Measurements from ENCODE around the gene LZTFL1. TPM values are rescaled to one million over a fixed set of nuclear protein-coding genes. Genes with fewer than 3 reads are reported as not detected.
A peak's percentile ranks its signal among the peaks of the same experiment; 100 is the strongest.

Gene LZTFL1, protein sequence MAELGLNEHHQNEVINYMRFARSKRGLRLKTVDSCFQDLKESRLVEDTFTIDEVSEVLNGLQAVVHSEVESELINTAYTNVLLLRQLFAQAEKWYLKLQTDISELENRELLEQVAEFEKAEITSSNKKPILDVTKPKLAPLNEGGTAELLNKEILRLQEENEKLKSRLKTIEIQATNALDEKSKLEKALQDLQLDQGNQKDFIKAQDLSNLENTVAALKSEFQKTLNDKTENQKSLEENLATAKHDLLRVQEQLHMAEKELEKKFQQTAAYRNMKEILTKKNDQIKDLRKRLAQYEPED
- total RNA-seq = 10.2 TPM
- long read RNA-seq, full-length matches to known transcripts = 3 of 3 reads
- long read RNA-seq, partial matches to known transcripts = 0 of 3 reads
- long read RNA-seq, other reads (novel, unspliced or antisense) = 0 of 3 reads

DNA sequence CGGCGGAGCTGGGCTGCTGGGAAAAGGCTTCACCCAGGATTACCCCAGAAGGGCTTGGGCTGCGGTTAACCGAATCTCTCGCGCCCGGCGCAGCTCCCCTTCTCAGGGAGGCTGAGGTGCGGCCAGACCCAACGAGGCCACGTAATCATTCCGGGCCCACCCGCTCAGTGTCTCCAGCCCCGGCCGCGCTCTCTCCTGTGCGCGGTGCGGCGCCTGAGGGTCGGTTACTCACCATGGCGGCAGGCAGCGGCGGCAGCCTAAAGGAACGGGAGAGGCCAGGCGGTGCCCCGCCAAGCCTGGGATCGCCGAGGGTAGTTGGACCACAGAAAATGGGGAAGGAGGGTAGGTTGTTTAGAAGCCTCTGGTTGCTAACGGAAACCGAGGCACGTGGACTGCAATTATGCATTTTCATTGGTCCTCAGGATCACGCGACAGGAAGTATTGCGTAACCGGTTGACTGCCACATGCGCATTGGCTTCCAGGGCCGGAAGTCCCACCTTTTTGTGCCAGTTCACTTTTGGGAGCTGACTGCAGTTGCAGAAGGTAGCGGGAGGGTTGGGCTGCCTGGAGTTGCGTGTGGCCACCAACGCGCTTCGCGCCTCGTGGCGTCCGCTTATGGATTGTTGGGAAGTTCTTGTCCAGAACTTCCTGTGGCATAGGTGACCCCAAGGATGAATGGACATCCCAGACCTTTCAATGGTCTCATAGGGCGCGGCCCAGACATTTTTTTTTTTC lies at the start of gene LZTFL1:
Gene LZTFL1 (minus strand): TSS at position 363 of the 735 bp plus-strand sequence. CDS start 128 bp downstream, at position 235.
- DNase-seq (ENCODE audit: low spot score) = peak; percentile 92

DNA sequence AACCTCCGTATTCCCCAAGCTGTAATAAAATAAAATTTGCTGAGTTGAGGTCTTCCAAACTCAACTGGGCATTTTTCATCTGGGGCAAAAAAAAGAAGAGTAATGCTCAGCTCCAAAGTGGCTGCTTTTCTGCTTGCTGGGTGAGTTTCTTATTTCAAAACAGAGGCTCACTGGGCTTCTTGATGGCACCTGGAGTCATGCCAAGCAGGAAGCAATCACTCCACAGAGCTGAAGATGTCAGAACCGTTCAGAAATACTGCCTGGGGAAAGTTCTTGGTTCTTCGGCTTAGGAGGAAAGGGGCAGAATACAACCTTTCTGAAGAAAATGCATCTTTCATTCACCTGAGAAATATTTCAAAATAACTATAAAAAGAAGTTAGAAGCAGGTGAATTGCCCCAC lies 48.5 kb upstream of the LZTFL1 start:
- no peak for DNase-seq (ENCODE audit: low spot score)

DNA sequence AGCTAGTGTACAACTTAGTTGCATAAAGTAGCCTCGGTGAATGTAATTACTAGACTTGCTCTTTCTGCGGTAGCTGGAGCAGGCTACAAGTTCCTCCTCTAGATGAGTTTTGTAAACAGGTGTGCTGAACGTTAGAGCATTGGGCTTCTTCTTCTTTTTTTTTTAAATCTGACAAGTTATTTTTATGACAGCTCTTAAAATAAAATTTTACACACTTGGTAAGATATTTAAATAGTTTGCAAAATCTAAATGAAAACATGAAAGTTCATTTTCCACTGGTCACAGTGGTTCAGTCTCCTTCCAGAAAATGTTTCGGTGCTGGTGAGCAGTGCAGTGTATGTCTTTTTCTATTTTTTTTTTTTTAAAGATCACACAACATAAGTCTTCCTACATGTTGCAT lies 47.4 kb upstream of the LZTFL1 start:
- no peak for DNase-seq (ENCODE audit: low spot score)

DNA sequence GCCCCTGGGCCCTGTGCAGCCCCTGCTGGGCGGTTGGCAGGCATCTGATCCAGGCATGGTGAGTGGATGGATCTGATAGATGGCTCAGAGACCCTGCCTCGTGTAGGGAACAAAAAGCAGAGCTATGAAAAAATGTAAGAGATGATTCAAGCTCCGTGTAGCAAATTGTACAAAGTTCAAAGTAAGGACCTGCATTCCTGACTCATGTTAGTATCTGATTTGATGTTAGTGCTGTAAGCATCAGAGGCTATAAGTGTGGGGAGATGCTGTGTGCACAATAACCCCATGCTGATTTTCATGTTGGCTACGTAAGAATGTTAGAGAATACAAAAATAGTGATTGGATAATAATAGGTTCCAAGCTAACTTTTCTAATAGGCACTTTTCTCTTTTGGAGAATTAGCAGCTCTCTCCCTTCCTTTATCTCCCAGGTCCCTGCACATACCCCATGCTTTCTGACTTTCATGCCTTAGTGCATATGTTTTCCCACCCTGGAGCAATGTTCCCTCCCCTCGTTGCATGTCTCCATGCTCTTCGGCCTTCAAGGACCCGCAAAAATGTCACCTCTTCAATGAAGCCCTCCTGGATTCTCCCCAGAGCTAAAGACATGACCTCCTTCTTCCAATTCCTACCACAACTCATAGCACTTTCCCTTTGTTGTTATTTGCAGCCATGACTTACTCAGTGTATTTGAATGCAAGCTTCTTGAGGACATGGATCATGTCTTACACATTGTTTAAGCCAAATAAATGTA lies 46.0 kb upstream of the LZTFL1 start:
- no peak for DNase-seq (ENCODE audit: low spot score)

DNA sequence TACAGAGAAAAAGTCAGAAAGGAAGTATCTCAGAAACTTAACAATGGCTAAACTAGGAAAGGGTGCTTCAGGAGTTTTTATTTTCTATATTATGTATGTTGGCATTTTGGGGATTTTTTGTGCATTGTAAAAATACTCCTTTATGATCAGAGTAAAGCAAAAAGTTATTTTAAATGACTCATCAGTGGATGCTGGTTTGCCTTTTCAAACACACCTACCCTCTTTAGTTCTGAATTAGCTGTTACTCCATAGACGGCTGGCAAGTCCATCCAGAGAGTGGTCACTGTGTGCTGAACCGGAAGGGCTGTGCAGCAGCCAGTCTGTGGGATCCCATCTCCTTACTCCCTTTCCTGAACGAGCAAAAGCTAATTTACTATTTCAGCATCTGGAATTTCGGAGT lies 45.4 kb upstream of the LZTFL1 start:
- no peak for DNase-seq (ENCODE audit: low spot score)

DNA sequence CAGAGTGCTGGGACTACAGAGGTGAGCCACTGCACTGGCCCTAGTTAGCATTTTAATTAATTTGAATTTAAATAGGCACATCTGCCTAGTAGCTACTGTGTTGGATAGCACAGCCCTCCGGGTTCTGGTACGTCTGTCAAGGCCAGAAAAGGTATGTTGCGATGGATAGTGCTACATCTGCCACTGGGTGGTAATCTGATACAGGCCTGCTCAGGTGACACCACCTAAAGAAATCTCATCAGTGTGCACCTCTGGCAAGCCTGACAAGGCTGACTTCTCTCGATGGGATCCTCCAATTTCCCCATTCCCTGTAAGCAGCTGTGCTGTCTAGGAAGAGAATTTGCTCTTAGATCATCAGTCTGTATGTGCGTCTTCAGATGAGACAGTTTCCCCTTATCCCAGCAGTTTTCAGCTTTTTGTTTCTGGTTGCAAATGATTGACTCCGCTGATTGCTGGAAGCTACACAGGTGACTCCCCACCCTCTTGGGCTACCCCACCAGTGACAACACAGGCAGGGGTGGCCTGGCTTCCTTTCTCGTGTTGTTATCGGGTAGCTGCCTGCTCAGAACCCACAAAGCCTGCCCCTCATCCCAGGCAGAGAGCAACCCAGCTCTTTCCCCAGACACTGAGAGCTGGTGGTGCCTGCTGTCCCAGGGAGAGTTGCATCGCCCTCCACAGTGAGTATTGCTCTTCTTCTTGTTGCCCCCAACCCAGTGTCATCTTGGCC lies 44.2 kb upstream of the LZTFL1 start, which contains the start of gene CCR9:
Gene CCR9 (plus strand): TSS at position 565 of the 727 bp plus-strand sequence. CDS start 8,391 bp downstream, outside the sequence.
- DNase-seq (ENCODE audit: low spot score) = no peak

DNA sequence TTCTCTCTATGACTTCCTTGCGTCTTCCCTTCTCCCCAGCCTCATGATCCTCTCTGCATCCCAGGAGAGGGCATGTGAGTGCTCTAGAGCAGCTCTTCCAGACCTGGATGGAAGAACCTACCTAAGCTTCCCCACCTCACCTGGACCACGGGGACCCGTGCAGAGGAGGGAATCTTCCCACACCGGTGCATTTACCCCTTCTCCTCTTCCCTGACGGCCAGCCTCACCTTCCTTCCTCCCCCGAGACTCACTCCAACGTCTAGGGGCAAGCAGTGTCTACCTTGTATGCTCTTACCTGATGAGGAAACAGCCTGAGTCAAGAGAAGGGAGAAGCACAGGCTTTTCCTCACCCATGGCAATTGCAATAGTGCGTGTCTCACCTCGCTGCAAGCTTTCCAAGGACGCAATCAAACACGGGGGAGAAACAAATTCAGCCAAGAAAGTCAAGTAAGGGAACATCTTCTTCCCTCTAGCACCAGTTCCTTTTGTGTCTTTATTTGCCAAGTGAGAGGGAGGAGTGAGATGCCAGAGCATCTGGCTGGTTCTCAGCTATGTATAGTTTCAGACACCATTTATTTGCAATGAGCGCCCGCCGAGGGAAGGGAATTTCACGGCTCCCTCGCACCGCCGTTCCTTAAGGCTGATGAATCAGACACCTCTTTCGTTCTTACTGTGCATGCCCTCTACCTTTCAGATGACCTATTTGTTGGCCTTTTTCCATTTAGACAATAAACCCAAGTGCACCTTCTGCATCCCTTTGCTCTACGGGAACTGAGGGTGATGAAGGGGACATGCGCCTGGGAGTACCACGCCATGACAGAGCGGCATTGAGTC lies 42.7 kb upstream of the LZTFL1 start:
- no peak for DNase-seq (ENCODE audit: low spot score)

DNA sequence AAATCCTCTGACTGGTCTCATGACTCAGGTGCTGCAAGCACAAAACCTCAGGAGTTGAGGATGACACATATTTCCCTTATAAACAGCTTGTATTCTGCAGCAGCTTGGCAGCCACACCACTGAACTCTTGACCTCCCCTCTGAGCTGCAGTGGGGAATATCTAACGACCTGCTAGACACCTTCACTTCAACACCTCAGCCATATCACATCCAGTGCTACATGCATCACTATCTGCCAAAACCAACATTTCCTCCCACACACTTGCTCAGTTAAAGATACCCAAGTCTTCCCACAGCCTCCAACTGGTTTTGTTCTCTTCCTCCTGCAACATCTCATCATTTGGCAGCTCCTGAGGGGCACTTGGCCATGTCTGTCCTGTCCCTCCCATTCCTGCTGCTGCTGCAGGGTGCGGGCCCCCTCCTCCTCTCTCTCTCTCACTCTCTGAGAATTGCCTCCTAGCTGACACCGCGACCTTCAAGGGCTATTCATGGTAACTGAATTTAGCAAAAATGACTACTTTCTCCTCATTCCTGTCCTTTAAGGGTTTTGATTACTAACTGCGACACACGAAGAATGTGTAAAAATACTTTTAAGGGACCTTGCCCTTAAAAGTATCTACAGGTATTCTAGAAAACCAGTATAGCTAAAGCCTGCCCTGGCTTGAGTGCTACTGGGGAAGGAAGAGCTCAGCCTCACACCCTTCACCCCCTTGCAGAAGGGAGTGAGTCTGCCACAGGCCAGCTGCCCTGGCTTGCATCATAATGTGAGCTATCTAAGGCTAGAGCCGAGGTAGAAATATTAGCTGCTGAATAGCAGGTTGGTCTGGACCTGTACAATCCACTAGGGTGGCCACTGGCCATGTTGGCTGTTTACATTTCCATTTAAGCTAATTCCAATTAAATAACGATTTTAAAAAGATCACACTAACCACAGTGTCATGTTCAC lies 39.4 kb upstream of the LZTFL1 start:
- no peak for DNase-seq (ENCODE audit: low spot score)

DNA sequence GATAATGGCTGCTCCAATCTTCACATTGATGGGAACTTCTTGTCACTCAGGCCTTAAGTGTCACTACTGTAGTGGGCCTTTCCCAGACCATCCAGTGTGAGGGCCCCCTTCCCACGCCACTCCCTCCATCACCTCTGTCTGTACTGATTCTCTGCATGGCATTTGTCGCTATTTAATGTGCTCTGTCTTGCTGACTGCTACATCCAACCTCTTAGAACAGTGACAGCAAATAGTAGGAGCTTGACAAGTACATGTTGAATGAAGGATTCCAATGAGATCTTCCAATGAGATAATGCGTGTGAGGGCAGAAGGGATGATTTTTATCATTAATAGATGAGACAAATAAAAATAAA lies 38.8 kb upstream of the LZTFL1 start:
- DNase-seq (ENCODE audit: low spot score) = no peak

DNA sequence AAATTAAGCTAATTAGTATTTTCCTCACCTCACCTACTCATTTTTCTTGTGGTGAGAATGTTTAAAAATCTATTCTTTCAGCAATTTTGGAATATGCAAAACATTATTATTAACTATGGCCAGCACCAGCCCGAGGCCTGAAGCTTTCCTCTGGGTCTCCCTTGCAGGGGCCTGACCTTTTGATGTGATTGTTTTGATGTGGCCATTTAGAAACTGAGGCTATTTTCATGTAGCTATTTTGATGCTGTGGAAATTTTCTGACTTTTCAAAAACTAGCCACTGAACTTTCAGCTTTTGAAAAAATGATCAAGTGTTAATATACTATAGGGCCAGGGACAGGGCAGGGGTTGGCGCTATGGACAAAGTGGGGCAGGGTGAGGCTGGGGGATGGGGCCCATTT lies 36.2 kb upstream of the LZTFL1 start:
- no peak for DNase-seq (ENCODE audit: low spot score)

DNA sequence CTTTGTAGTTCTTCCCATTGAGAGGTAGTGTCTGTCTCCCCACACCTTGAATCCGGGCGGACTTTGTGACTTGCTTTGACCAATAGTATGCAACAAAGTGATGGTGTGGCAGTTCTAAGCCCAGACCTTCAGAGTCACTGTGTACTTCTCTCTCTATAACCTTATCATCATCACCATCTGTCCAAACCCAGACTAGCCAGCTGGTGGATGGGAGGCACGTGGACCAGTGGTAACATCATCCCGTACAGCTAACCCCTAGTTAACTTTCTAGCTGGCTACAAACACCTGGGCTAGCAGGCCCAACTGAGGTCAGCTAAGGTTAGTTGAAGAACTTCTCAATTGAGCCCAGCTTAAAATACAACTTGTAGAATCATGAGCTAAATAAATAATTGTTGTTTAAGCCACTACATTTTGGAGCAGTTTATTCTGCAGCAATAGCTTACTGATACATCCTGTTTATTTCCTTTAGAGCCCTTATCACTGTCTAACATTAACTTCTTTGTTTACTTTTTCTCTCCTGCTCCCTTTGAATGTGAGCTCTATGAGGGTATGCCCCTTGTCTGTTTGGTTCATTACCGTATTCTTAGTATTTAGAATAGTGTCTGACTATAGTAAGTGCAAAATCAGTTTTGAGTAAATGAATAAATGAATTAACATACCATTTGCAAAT lies 32.9 kb upstream of the LZTFL1 start:
- no peak for DNase-seq (ENCODE audit: low spot score)

DNA sequence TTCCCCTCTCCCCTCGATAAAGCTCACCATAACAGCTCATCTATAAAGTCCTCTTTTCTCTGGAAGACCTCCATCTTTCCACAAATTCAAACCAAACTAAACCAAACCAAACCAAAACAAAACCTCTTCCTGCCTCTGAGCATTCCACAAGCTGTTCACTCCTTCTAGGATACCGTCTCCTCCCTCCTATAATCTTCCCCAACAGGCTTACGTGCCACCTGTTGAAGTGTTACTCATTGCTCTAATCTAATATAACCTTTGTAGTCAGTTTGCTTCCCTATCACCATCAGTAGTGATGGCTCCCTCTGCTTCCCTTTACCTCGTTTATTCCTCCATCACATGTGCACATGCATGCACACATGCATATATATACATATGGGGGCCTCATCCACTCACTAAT lies 31.7 kb upstream of the LZTFL1 start:
- DNase-seq (ENCODE audit: low spot score) = no peak

DNA sequence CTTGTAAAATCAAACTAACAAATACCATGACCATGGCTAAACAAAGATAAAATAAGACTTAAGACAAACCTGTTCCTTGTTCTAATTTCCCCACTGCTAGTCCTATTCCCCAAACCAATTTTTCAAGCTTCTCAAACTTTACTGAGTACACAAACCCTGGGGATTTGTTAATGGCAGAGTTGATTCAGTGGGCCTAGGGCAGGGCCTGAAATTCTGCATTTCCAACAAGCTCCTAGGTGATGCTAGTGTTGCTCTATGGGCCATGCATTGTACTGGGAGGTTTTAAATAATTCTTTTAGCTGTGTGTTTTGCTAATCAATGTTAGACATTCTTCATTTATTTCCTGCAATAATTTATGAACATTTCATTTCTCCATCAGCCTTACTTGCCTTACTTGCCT lies 31.1 kb upstream of the LZTFL1 start:
- no peak for DNase-seq (ENCODE audit: low spot score)

DNA sequence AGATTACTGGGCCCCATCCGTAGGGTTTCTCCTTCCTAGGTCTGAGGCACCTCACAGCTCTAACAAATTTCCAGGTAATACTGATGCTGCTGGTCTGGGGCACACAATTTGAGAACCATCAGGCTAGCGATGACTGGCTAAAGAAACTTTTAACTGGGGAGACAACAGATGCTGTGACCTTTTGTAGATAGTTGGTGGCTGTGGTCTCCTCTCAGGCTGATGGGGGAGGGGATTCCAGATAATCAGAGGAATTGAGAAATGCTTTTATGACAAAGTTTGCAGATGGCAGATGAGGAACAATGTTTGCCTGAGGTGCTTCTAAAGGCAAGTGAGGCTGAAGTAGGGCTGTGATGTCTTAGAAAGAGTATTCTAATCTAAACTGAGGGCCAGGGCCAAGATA lies 30.6 kb upstream of the LZTFL1 start:
- no peak for DNase-seq (ENCODE audit: low spot score)

DNA sequence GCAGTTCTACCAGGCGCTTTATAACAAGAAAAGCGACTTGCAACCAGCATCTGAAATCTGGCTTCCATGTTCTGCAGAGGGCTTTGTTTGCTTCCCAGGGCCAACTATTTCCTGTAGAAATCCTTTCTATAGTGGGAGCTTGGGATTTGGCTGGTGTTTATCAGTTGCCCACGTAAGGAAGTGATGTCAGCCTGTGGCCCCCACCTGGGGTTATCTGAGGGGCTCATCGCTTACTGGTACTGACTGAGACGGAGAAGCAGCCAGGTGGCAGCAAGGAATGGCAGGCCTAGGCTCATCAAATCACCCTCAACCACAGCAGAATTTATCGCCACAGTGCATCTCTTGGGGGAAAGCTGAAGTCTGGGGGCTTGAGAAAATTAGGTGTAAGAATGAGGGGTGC lies 29.9 kb upstream of the LZTFL1 start:
- no peak for DNase-seq (ENCODE audit: low spot score)

DNA sequence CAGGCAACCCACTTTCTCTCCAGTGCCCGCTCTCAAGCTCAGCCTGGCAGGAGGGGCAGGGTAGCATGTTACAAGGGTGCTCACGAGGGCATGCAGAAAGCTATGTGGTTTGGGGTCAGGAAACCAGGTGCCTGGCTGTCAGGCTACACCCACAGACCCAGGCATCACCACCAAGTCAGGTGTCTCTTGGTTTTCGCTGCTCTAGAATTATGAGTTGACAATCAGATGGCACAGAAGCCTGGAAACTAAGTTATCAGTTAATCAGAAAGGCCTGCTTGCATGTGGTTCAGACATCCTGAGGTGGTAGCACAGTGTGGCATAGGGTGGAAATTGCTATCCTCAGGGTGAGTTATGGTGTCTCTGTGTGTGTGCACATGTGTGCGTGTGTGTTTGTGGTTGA lies 28.2 kb upstream of the LZTFL1 start:
- no peak for DNase-seq (ENCODE audit: low spot score)

DNA sequence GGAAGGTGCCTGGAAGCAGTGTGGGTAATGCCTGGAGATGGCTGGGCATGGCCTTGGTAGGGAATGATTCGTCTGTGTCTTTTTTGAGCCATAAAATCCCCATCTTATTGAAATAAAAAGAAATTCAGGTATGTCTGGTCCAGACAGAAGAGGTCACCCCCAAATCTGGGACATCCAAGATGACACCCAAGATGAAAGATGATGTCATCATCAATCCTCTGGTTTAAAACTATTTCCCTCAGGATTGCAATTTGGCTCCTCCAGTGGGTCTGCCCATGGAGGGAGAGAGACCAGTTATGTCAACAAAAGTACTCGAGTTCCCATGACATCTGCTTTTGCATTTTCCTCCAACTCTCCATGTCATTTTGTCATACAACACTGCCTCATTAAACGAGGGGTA lies 27.7 kb upstream of the LZTFL1 start:
- no peak for DNase-seq (ENCODE audit: low spot score)

DNA sequence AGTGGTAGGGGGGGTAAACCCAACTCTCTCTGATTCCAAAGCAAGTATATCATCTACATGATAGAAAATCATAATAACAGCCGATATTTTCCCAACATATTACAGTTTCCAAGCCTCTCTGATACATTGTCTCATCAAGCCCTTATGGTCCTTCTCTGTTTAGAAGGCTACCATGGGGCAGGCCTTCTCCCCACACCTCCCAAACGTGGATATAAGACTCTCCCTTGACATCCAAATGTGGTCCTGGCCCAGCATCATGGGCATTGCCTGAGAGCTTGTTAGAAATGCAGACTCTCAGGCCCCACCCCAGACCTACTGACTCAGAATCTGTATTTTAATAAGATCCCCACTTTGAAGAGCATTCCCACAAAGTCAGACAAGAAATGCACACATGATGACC lies 26.7 kb upstream of the LZTFL1 start:
- no peak for DNase-seq (ENCODE audit: low spot score)

DNA sequence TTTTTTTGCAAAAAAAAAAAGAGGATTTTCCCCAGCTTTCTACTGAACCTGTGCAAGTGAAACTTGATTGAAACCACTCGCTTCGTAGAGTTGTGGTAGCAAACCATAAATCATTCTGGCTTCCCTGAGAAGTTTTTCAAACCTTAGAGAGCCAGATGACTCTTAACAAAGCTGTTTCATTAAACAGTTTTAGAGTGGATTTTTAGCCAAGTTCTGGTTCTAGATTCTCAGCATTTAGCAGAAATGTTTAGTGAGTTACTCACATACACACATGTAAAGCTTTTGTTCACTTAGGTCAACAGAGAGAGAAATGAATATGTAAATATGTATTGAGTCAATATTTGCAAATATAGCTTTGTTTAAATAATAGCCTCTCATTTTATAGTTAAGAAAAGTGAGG lies 26.3 kb upstream of the LZTFL1 start:
- DNase-seq (ENCODE audit: low spot score) = no peak

Measured in mesenteric fat pad (tissue), 1 donor.